Measurements from ENCODE around the gene HK1.

DNA sequence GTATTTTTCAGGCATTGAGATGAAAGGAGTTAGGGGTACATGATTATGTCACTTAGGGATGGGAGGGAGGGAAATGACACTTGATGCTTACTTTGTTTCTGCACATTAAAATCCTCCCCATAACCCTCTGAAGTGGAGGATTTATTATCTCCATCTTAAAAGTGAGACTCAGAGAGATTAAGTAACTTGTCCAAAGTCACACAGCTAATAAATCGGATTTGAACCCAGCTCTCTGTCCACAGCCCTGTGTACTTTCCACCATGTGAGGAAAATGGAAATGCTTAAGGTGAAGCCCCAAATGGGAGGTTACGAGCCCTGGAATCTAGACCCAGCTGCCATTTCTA, 58.6 kb downstream of the HK1 start:
- TF ChIP-seq USF2 (IDR thresholded peaks at IDR 0.05; ENCODE audit: low read depth, low read length) (no peak), CTCF (conservative IDR thresholded peaks at IDR 0.05; ENCODE audit: low read depth, low read length) (no peak), CEBPB (IDR thresholded peaks at IDR 0.05; ENCODE audit: low read depth, low read length) (no peak), ELK1 (IDR thresholded peaks at IDR 0.05; ENCODE audit: borderline replicate concordance, low read depth, low read length) (no peak), POLR2A (IDR thresholded peaks at IDR 0.05; ENCODE audit: low read depth, low read length) (no peak), MAZ (IDR thresholded peaks at IDR 0.05; ENCODE audit: borderline replicate concordance, low read depth, low read length) (no peak), RAD21 (IDR thresholded peaks at IDR 0.05; ENCODE audit: low read length) (no peak), MXI1 (IDR thresholded peaks at IDR 0.05; ENCODE audit: borderline replicate concordance, low read depth, low read length) (no peak), RCOR1 (IDR thresholded peaks at IDR 0.05; ENCODE audit: insufficient replicate concordance, low read length) (no peak), CHD1 (IDR thresholded peaks at IDR 0.05; ENCODE audit: low read depth, low read length) (no peak)
